A549 treated with AZD2906 at 1 μM for 4 hours (cell line): ENCODE data around the gene CENPK. TPM values are rescaled to one million over a fixed set of nuclear protein-coding genes. Genes with fewer than 3 reads are reported as not detected.

ENCODE experiments used
- total RNA-seq: library from RNA; stranded (reverse); fragments of 200-300 nt; extraction: Qiagen RNA extraction; gene quantifications from 5 replicates; pipeline ENCODE4 v1.2.3, GENCODE V29; 2022

Gene CENPK
- 24.2 to 31.2 TPM (median 25.5 TPM) in 5 replicates for total RNA-seq

GRCh38 chr5:65562731-65563701 lies at the start of gene CENPK, which contains the start of gene PPWD1:
Gene CENPK, minus strand, starts transcription at chr5:65563168. Its CDS starts 8,261 bp downstream, at chr5:65554907.
Gene PPWD1, plus strand, starts transcription at chr5:65563296. Its CDS starts 15 bp downstream, at chr5:65563311.

GRCh38 chr5:65481635-65482295 lies 81.2 kb downstream of the CENPK start, which contains the start of gene ADAMTS6:
Gene ADAMTS6, minus strand, starts transcription at chr5:65481920. Its CDS starts 8,247 bp downstream, at chr5:65473673.

Other genes starting within 250 kb of the CENPK start
- gene ADAMTS6, start 81.2 kb downstream of the CENPK start, total RNA-seq, result 0.03 to 0.08 TPM (median 0.06 TPM) in 4 of 5 replicates, not detected in the other
- gene PPWD1, start 128 bp upstream of the CENPK start, total RNA-seq, result 15.5 to 19.2 TPM (median 17.0 TPM) in 5 replicates
- gene TRIM23, start 61.2 kb upstream of the CENPK start, total RNA-seq, result 5.1 to 9.4 TPM (median 7.0 TPM) in 5 replicates
- gene SHLD3, start 61.9 kb upstream of the CENPK start, total RNA-seq, result 1.9 to 2.7 TPM (median 2.1 TPM) in 5 replicates
- gene TRAPPC13, start 61.9 kb upstream of the CENPK start, total RNA-seq, result 12.1 to 14.7 TPM (median 13.2 TPM) in 5 replicates
- 5.8 to 7.9 TPM (median 6.9 TPM) in 5 replicates for gene SGTB, start 158.9 kb upstream of the CENPK start, total RNA-seq
- 50.4 to 76.6 TPM (median 61.3 TPM) in 5 replicates for gene NLN, start 159.0 kb upstream of the CENPK start, total RNA-seq